Measurements from ENCODE around the gene CASP8AP2. TPM values are rescaled to one million over a fixed set of nuclear protein-coding genes. Genes with fewer than 3 reads are reported as not detected.

Gene CASP8AP2
- total and polyA plus RNA-seq, 9 of the 15 experiments (the other 6 are each of a cell fraction or from before 2014, with no cell fraction given) = 10.6 to 30.0 (median 19.1) TPM

DNA sequence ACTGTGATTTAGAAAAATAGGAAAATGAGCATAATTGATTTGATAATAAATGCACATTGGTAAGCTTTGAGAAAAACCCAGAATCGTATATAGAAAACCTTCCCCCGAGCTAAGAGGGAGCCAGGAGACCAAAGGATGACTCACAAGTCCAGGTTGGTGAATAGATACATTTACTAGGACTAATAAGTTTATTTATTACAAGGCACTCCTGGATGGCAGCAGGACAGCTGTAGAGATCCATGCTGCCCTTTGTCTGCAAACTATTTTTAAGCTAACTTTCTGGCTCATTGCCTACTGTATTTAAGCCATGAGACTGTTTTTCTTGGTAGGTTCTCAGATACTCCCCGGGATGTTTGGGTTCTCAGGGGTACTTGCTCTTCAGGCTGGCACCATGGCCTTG is 13.4 kb downstream of the CASP8AP2 start:
- ATAC-seq (no peak), DNase-seq (ENCODE audit: extremely low read depth in 1 of 4, low spot score in 3 of 4) (no peak), FAIRE-seq (no peak)
- no peak overlapping the region for H3K9ac ChIP-seq (ENCODE audit: insufficient read depth in 1 of 2, low read depth in 2 of 2, low read length in 2 of 2)
- in situ Hi-C loops (cut with MboI) = no loop called here
- no peak overlapping the region for H3K4me3 ChIP-seq
- H3K36me3 ChIP-seq (ENCODE audit: control insufficient read depth, insufficient read depth, low read length) = peaks cover 42% of the 10 kb centered on the region; the same call in 1 of the 3 replicates
- peaks cover 59% of the 10 kb centered on the region for H3K79me2 ChIP-seq (ENCODE audit: control insufficient read depth, insufficient read depth, low read length)
- peaks cover 0 to 6% of the 10 kb centered on the region in 2 experiments; a peak in 1 of 5 replicates for H3K4me1 ChIP-seq (replicated peaks in 1 of 2; ENCODE audit: control insufficient read depth in 2 of 2, insufficient read depth in 2 of 2, low read length in 2 of 2)
- no TSS peak for BruUV-seq (replicated peaks)
- intact Hi-C loops (cut with micrococcal nuclease) = no loop called here
- no peaks in the 10 kb centered on the region for H3K27me3 ChIP-seq (ENCODE audit: control insufficient read depth in 2 of 2, insufficient read depth in 2 of 2, low read length in 2 of 2)
- no peaks in the 10 kb centered on the region for H3K9me1 ChIP-seq (ENCODE audit: control insufficient read depth, insufficient read depth, low read length)
- ChIA-PET POLR2A (interaction anchor here (1.1 kb wide), 1 partner anchor 11 kb away, joined by 3 read pairs; no protein-coding TSS in a partner anchor), CTCF (ENCODE audit: low intra/inter-chr PET ratio) (no interaction called here)
- H4K20me1 ChIP-seq (replicated peaks; ENCODE audit: control insufficient read depth, insufficient read depth, low read length) = no peaks in the 10 kb centered on the region
- TF ChIP-seq MXI1 (IDR thresholded peaks at IDR 0.05; ENCODE audit: low read depth, low read length) (no peak), ZNF551 (CRISPR knock-in tag; IDR thresholded peaks at IDR 0.05) (no peak), MIER1 (IDR thresholded peaks at IDR 0.05; ENCODE audit: low read depth) (no peak), NCOA2 (IDR thresholded peaks at IDR 0.05; ENCODE audit: partially characterized antibody in 2 of 2) (no peak), FOXA3 (CRISPR knock-in tag; conservative IDR thresholded peaks at IDR 0.05 in 1 of 2, IDR thresholded peaks at IDR 0.05 in 1 of 2) (no peak), ATF1 (CRISPR knock-in tag; IDR thresholded peaks at IDR 0.05) (no peak), ATF1 (tag; IDR thresholded peaks at IDR 0.05) (no peak), SMARCA5 (IDR thresholded peaks at IDR 0.05) (no peak), BRCA1 (IDR thresholded peaks at IDR 0.05) (no peak), BRCA1 (CRISPR knock-in tag; IDR thresholded peaks at IDR 0.05) (no peak)
- TF ChIP-seq, protein P1, sequence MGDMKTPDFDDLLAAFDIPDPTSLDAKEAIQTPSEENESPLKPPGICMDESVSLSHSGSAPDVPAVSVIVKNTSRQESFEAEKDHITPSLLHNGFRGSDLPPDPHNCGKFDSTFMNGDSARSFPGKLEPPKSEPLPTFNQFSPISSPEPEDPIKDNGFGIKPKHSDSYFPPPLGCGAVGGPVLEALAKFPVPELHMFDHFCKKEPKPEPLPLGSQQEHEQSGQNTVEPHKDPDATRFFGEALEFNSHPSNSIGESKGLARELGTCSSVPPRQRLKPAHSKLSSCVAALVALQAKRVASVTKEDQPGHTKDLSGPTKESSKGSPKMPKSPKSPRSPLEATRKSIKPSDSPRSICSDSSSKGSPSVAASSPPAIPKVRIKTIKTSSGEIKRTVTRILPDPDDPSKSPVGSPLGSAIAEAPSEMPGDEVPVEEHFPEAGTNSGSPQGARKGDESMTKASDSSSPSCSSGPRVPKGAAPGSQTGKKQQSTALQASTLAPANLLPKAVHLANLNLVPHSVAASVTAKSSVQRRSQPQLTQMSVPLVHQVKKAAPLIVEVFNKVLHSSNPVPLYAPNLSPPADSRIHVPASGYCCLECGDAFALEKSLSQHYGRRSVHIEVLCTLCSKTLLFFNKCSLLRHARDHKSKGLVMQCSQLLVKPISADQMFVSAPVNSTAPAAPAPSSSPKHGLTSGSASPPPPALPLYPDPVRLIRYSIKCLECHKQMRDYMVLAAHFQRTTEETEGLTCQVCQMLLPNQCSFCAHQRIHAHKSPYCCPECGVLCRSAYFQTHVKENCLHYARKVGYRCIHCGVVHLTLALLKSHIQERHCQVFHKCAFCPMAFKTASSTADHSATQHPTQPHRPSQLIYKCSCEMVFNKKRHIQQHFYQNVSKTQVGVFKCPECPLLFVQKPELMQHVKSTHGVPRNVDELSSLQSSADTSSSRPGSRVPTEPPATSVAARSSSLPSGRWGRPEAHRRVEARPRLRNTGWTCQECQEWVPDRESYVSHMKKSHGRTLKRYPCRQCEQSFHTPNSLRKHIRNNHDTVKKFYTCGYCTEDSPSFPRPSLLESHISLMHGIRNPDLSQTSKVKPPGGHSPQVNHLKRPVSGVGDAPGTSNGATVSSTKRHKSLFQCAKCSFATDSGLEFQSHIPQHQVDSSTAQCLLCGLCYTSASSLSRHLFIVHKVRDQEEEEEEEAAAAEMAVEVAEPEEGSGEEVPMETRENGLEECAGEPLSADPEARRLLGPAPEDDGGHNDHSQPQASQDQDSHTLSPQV (IDR thresholded peaks at IDR 0.05) = no peak
- TF ChIP-seq, protein P2, sequence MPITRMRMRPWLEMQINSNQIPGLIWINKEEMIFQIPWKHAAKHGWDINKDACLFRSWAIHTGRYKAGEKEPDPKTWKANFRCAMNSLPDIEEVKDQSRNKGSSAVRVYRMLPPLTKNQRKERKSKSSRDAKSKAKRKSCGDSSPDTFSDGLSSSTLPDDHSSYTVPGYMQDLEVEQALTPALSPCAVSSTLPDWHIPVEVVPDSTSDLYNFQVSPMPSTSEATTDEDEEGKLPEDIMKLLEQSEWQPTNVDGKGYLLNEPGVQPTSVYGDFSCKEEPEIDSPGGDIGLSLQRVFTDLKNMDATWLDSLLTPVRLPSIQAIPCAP (CRISPR knock-in tag; IDR thresholded peaks at IDR 0.05; ENCODE audit: borderline replicate concordance) = no peak
- TF ChIP-seq, protein P3, sequence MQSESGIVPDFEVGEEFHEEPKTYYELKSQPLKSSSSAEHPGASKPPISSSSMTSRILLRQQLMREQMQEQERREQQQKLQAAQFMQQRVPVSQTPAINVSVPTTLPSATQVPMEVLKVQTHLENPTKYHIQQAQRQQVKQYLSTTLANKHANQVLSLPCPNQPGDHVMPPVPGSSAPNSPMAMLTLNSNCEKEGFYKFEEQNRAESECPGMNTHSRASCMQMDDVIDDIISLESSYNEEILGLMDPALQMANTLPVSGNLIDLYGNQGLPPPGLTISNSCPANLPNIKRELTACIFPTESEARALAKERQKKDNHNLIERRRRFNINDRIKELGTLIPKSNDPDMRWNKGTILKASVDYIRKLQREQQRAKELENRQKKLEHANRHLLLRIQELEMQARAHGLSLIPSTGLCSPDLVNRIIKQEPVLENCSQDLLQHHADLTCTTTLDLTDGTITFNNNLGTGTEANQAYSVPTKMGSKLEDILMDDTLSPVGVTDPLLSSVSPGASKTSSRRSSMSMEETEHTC (IDR thresholded peaks at IDR 0.05) = no peak
- H3K9me3 ChIP-seq (replicated peaks; ENCODE audit: control insufficient read depth, insufficient read depth, low read depth, low read length) = no peaks in the 10 kb centered on the region
- no peak overlapping the region for H2AFZ ChIP-seq (ENCODE audit: low read depth, low read length)
- WGBS (ENCODE audit: insufficient coverage, low coverage, missing lambda C conversion rate) = 86% methylated on average over 3 of the region's 3 CpGs
- H3K4me2 ChIP-seq (ENCODE audit: insufficient read depth, low read length) = no peak overlapping the region
- H3K27ac ChIP-seq (ENCODE audit: extremely low read depth, low read depth, low read length) = no peak overlapping the region

Measured in K562 (cell line).